Measurements from ENCODE around the gene PNPLA1.

DNA sequence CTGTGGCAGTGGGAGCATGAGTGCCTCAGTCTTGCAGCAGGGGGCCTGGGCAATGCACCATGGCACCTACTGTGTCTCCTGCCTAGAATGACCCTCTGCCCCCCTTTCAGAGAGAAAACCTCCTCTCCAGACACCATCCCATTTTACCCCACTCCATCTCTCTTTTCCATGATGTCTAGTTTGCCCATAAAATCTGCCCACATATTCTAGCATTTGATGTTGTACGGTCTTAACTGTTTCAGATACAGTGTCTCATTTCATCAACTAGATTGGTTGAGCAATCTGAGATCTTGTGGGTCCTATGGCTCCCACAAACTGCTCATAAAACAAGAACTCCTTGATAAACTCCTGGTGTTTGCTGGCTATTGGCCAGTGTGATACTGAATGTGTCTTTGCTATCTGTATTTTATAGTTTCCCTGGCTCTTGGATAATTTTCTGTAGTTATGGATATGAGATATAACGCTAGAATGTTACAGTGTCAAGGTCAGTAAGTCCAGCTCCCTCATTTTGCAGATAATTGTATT is 8.1 kb downstream of the PNPLA1 start:
- TF ChIP-seq, protein P1, sequence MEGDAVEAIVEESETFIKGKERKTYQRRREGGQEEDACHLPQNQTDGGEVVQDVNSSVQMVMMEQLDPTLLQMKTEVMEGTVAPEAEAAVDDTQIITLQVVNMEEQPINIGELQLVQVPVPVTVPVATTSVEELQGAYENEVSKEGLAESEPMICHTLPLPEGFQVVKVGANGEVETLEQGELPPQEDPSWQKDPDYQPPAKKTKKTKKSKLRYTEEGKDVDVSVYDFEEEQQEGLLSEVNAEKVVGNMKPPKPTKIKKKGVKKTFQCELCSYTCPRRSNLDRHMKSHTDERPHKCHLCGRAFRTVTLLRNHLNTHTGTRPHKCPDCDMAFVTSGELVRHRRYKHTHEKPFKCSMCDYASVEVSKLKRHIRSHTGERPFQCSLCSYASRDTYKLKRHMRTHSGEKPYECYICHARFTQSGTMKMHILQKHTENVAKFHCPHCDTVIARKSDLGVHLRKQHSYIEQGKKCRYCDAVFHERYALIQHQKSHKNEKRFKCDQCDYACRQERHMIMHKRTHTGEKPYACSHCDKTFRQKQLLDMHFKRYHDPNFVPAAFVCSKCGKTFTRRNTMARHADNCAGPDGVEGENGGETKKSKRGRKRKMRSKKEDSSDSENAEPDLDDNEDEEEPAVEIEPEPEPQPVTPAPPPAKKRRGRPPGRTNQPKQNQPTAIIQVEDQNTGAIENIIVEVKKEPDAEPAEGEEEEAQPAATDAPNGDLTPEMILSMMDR (IDR thresholded peaks at IDR 0.05 in 2 of 3, conservative IDR thresholded peaks at IDR 0.05 in 1 of 3; ENCODE audit: borderline replicate concordance in 1 of 3, insufficient read depth in 1 of 3, low read depth in 2 of 3, low read length in 2 of 3): no peak
- no peak for TF ChIP-seq POLR2AphosphoS5 (IDR thresholded peaks at IDR 0.05; ENCODE audit: low read depth, low read length)

All from HCT116 (cell line).